DMS53 (cell line): ENCODE measurements around the gene MAP4K4.

ENCODE experiments used
- DNase-seq: peaks from one replicate; lab custom pipeline; 2025; lab: John Stamatoyannopoulos, UW

The MAP4K4 gene

GRCh38 chr2:101692766-101693165 is 4.7 kb upstream of the MAP4K4 start:
- no peak for DNase-seq

GRCh38 chr2:101693991-101694588 is 3.4 kb upstream of the MAP4K4 start:
- no peak for DNase-seq

- peak; percentile 88 for DNase-seq
Observed at GRCh38 chr2:101696272-101697123, 1.0 kb upstream of the MAP4K4 start.

GRCh38 chr2:101698014-101698843 is 722 bp downstream of the MAP4K4 start:
- peak; percentile 71 for DNase-seq

- peak; percentile 71 for DNase-seq
Observed at GRCh38 chr2:101698844-101699754, 1.6 kb downstream of the MAP4K4 start.

- DNase-seq, result peak; percentile 31
Observed at GRCh38 chr2:101699755-101700461, 2.4 kb downstream of the MAP4K4 start.

- DNase-seq, result no peak
Observed at GRCh38 chr2:101704046-101704466, 6.5 kb downstream of the MAP4K4 start.

- DNase-seq, result no peak
Observed at GRCh38 chr2:101704816-101705578, 7.5 kb downstream of the MAP4K4 start.

- DNase-seq, result no peak
Observed at GRCh38 chr2:101706121-101706818, 8.8 kb downstream of the MAP4K4 start.

- no peak for DNase-seq
Observed at GRCh38 chr2:101706819-101707177, 9.3 kb downstream of the MAP4K4 start.

GRCh38 chr2:101710036-101710435 is 12.5 kb downstream of the MAP4K4 start:
- peak; percentile 76 for DNase-seq

GRCh38 chr2:101710471-101711318 is 13.2 kb downstream of the MAP4K4 start:
- peak; percentile 68 for DNase-seq

GRCh38 chr2:101714118-101714517 is 16.6 kb downstream of the MAP4K4 start:
- DNase-seq, result no peak

GRCh38 chr2:101717071-101717845 is 19.8 kb downstream of the MAP4K4 start:
- no peak for DNase-seq

GRCh38 chr2:101718479-101718878 is 21.0 kb downstream of the MAP4K4 start:
- no peak for DNase-seq

GRCh38 chr2:101718993-101719571 is 21.6 kb downstream of the MAP4K4 start:
- no peak for DNase-seq

- DNase-seq, result no peak
Observed at GRCh38 chr2:101720732-101721131, 23.2 kb downstream of the MAP4K4 start.
